Left lung (tissue), 14 donors: ENCODE results near the gene PRPF31. TPM values are rescaled to one million over a fixed set of nuclear protein-coding genes. Genes with fewer than 3 reads are reported as not detected.

ENCODE experiments used
- ATAC-seq: fragments of 200-7000 bp; cut with Tn5 transposase; one replicate; pipeline ENCODE4 v1.9.1; 2020; ENCODE audit warnings: moderate library complexity
- DNase-seq, 4 donors: peaks; one replicate each; pipeline ENCODE4 v3.0.0-alpha.2; 2013 to 2020
- H3K27ac ChIP-seq, 2 donors: fragments of 200-600 bp; sonication (generic) in 1 of 2; one replicate each; pipeline versions ENCODE4 v1.5.0 to v1.8.0; 2020 to 2021
- H3K27me3 ChIP-seq, 2 donors: fragments of 200-600 bp; sonication (generic) in 1 of 2; one replicate each; pipeline versions ENCODE4 v1.5.0 to v1.8.0; 2020 to 2021
- H3K36me3 ChIP-seq, 2 donors: fragments of 200-600 bp; sonication (generic) in 1 of 2; one replicate each; pipeline versions ENCODE4 v1.5.0 to v1.8.0; 2020 to 2021
- H3K4me1 ChIP-seq, 2 donors: fragments of 200-600 bp; one replicate each; pipeline ENCODE4 v1.8.0; 2021
- H3K4me3 ChIP-seq, 2 donors: fragments of 200-600 bp; sonication (generic) in 1 of 2; one replicate each; pipeline versions ENCODE4 v1.5.0 to v1.8.0; 2020 to 2021; ENCODE audit warnings: mild to moderate bottlenecking in 1 of 2
- H3K9me3 ChIP-seq, 2 donors: fragments of 200-600 bp; sonication (generic) in 1 of 2; one replicate each; pipeline versions ENCODE4 v1.5.0 to v1.8.0; 2020 to 2021
- CTCF ChIP-seq, 2 donors: fragments of 200-600 bp; sonication (generic) in 1 of 2; IDR thresholded peaks; one replicate each; pipeline versions ENCODE4 v1.5.0 to v1.8.0; 2021; ENCODE audit warnings: antibody characterized with exemption in 2 of 2
- intact Hi-C, 2 donors: fragments of 100-400 bp; cut with DNase I; formaldehyde crosslinking; loops; one replicate each; pipeline versions ENCODE4 v1.11.2 to v1.14.2; 2022
- long read RNA-seq, 12 donors: library from polyadenylated mRNA in 2 of 12; unstranded in 2 of 12; transcript quantifications; one replicate each; pipeline ENCODE4 v2.0.0 and lab custom pipeline, GENCODE V29; 2019 to 2026
- polyA plus RNA-seq, 6 donors: library from polyadenylated mRNA; unstranded; fragments of 120-200 nt; gene quantifications; one replicate each; pipeline ENCODE4 v1.2.1, GENCODE V29; 2013; ENCODE audit not compliant: insufficient read length in 6 of 6
- total RNA-seq, 2 donors: library from RNA; stranded (reverse); fragmentation: NEBNext Ultra II Directional; extraction: Animal tissue kit (Norgen Biotek cat#: 25700); gene quantifications; one replicate each; pipeline ENCODE4 v1.2.1, GENCODE V29; 2021
- donor health status: DM: no; HTN: yes; CAD: no.
- donor health status: DM: no; HTN: no; CAD: no.

Gene PRPF31
- total RNA-seq: 10 to 100 TPM; 46.8 to 49.5 TPM
- polyA plus RNA-seq: 10 to 100 TPM; 56.7 to 65.3 (median 63.5) TPM
- long read RNA-seq, donor 1, transcript PRPF31-201 (14 exons, 2,126 nt): major isoform, 16 of 28 reads
- long read RNA-seq, donor 1, partial matches to known transcripts: 11 of 28 reads
- long read RNA-seq, donor 1, other reads (novel, unspliced or antisense): 0 of 28 reads
- long read RNA-seq, donor 2, transcript PRPF31-201 (14 exons, 2,126 nt): major isoform, 12 of 23 reads
- long read RNA-seq, donor 2, partial matches to known transcripts: 11 of 23 reads
- long read RNA-seq, donor 2, other reads (novel, unspliced or antisense): 0 of 23 reads
- long read RNA-seq, donor 3, transcript PRPF31-201 (14 exons, 2,126 nt): major isoform, 18 of 37 reads
- long read RNA-seq, donor 3, partial matches to known transcripts: 19 of 37 reads
- long read RNA-seq, donor 3, other reads (novel, unspliced or antisense): 0 of 37 reads
- long read RNA-seq, donor 4, transcript PRPF31-201 (14 exons, 2,126 nt): major isoform, 24 of 34 reads
- long read RNA-seq, donor 4, partial matches to known transcripts: 4 of 34 reads
- long read RNA-seq, donor 4, other reads (novel, unspliced or antisense): 6 of 34 reads
- long read RNA-seq, donor 5, transcript PRPF31-201 (14 exons, 2,126 nt): major isoform, 13 of 13 reads
- long read RNA-seq, donor 5, partial matches to known transcripts: 0 of 13 reads
- long read RNA-seq, donor 5, other reads (novel, unspliced or antisense): 0 of 13 reads
- long read RNA-seq, donor 6, transcript PRPF31-201 (14 exons, 2,126 nt): major isoform, 11 of 45 reads
- long read RNA-seq, donor 6, partial matches to known transcripts: 34 of 45 reads
- long read RNA-seq, donor 6, other reads (novel, unspliced or antisense): 0 of 45 reads
- long read RNA-seq, donor 7, transcript PRPF31-201 (14 exons, 2,126 nt): major isoform, 10 of 10 reads
- long read RNA-seq, donor 7, partial matches to known transcripts: 0 of 10 reads
- long read RNA-seq, donor 7, other reads (novel, unspliced or antisense): 0 of 10 reads
- long read RNA-seq, donor 8, transcript PRPF31-201 (14 exons, 2,126 nt): major isoform, 13 of 14 reads
- long read RNA-seq, donor 8, partial matches to known transcripts: 0 of 14 reads
- long read RNA-seq, donor 8, other reads (novel, unspliced or antisense): 0 of 14 reads
- long read RNA-seq, donor 9: 0 reads
- long read RNA-seq, donor 10, transcript PRPF31-201 (14 exons, 2,126 nt): major isoform, 25 of 49 reads
- long read RNA-seq, donor 10, partial matches to known transcripts: 13 of 49 reads
- long read RNA-seq, donor 10, other reads (novel, unspliced or antisense): 11 of 49 reads
- long read RNA-seq, donor 11: 0 reads
- long read RNA-seq, donor 12, transcript PRPF31-201 (14 exons, 2,126 nt): major isoform, 11 of 31 reads
- long read RNA-seq, donor 12, partial matches to known transcripts: 20 of 31 reads
- long read RNA-seq, donor 12, other reads (novel, unspliced or antisense): 0 of 31 reads

- intact Hi-C loops: no loop called here
- no peak for TF ChIP-seq CTCF (IDR thresholded peaks at IDR 0.05)
Measured at GRCh38 chr19:54115109-54116063, at the start of gene PRPF31, which contains the start of gene TFPT. Gene PRPF31 (plus strand): TSS chr19:54115754. CDS start chr19:54118279, 2,525 bp downstream. Gene TFPT (minus strand): TSS chr19:54115657. CDS start chr19:54115269, 388 bp downstream.

GRCh38 chr19:54069470-54069869 lies 46.1 kb upstream of the PRPF31 start:
- H3K36me3 ChIP-seq: no peaks in the 10 kb centered on the region
- ATAC-seq (no peak), DNase-seq (no peak)
- H3K27ac ChIP-seq: no peak overlapping the region
- peaks cover 0 to 8% of the 10 kb centered on the region in 2 donors for H3K9me3 ChIP-seq
- TF ChIP-seq CTCF (IDR thresholded peaks at IDR 0.05): no peak
- H3K4me3 ChIP-seq: no peak overlapping the region
- no peaks in the 10 kb centered on the region for H3K4me1 ChIP-seq
- intact Hi-C loops: no loop called here
- peaks cover 0 to 10% of the 10 kb centered on the region in 2 donors for H3K27me3 ChIP-seq

More at GRCh38 chr19:54115109-54116063, at the start of gene PRPF31, which contains the start of gene TFPT:
- DNase-seq (peak; percentile 95 to 100 (median 96)), ATAC-seq (peak; percentile 98)
- no peaks in the 10 kb centered on the region for H3K9me3 ChIP-seq
- peak within 1 kb of the TSS; percentile 86 for H3K4me3 ChIP-seq
- peaks cover 0 to 46% of the 10 kb centered on the region in 2 donors for H3K36me3 ChIP-seq
- H3K4me1 ChIP-seq: peaks cover 13 to 25% of the 10 kb centered on the region in 2 donors
- no peaks in the 10 kb centered on the region for H3K27me3 ChIP-seq
- peak within 1 kb of the TSS; percentile 89 to 92 for H3K27ac ChIP-seq

GRCh38 chr19:54073829-54074228 lies 41.7 kb upstream of the PRPF31 start:
- peaks cover 0 to 14% of the 10 kb centered on the region in 2 donors for H3K4me1 ChIP-seq
- ATAC-seq: no peak
- intact Hi-C loops: no loop called here

More at GRCh38 chr19:54073829-54074228, 41.7 kb upstream of the PRPF31 start:
- TF ChIP-seq CTCF (IDR thresholded peaks at IDR 0.05): no peak
- H3K4me3 ChIP-seq: no peak overlapping the region
- no peak for DNase-seq
- H3K27me3 ChIP-seq: no peaks in the 10 kb centered on the region
- peaks cover 0 to 8% of the 10 kb centered on the region in 2 donors for H3K9me3 ChIP-seq
- no peaks in the 10 kb centered on the region for H3K36me3 ChIP-seq
- no peak overlapping the region for H3K27ac ChIP-seq
